ENCODE data around the gene BACH2.

The BACH2 gene

DNA sequence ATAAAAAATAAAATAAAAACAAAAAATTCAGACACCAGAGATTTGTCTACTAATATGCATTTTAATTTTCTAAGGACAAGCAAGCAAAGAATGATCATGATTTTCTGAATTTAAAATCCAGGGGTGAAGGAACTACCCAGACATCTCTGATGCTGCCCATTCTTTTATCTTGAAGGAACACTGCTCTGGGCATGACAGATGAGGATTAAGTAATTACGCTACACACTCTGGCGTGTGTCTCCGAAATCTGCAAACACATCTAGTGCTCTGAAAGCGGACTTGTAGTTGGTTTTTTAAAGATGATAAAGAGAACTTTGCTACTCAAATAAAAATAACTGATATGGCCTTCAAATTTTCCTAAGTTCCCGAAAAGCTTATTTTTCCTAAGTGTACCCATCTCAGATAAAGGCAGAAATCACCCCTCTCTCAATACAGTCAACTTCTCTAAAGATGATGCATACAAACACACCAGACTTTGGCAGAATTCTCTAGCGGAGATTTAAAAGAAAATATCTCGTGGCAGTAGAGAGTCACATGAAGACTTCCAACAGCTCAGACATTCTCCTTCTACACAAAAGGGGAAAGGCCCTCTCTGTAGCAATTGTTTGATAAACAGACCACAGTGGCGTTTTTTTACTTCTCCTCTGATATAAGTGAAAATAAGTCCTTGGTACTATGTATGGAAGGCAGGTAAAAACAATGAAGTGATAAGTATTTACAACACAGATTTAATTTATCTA lies 133.8 kb downstream of the BACH2 start:
- Histone ChIP-seq H2AFZ (ENCODE audit: low read depth) (no peak overlapping the region), H3K4me2 (no peak overlapping the region), H3K4me3 (IDR thresholded peaks at IDR 0.05; ENCODE audit: insufficient read depth, low read depth, low read length) (no peak overlapping the region), H3K9ac (no peak overlapping the region), H3K79me2 (ENCODE audit: insufficient read depth, low read depth) (no peaks in the 10 kb centered on the region), H3K27ac (no peak overlapping the region), H3K36me3 (ENCODE audit: insufficient read depth) (no peaks in the 10 kb centered on the region), H4K20me1 (ENCODE audit: insufficient read depth) (no peaks in the 10 kb centered on the region), H3K27me3 (ENCODE audit: insufficient read depth, low read depth) (no peaks in the 10 kb centered on the region), H3K4me1 (ENCODE audit: low read depth, poor library complexity, severe bottlenecking) (no peaks in the 10 kb centered on the region)
- no peak for TF ChIP-seq CTCF (conservative IDR thresholded peaks at IDR 0.05; ENCODE audit: low read depth, low read length)

DNA sequence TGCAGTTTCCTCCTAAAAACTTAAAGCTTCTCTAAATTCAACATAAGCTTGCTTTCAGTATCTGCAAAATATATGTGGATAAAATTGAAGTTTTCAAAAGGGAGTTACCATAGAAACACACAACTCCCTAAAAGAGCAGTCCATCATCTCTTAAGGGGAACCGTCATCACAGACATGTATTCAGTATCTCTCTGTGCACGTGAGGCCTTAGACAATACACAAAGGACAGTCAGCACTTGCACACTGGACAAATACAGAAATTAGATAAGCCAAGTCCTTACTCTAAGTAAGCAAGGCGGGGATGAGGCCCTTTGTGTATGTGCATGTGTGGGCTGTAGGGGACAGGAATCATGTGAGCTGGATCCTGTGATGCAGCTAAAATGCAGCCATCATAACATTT lies 136.6 kb downstream of the BACH2 start:
- Histone ChIP-seq H3K4me3 (IDR thresholded peaks at IDR 0.05; ENCODE audit: insufficient read depth, low read depth, low read length) (no peak overlapping the region), H3K9ac (no peak overlapping the region), H4K20me1 (ENCODE audit: insufficient read depth) (no peaks in the 10 kb centered on the region), H3K27ac (no peak overlapping the region), H3K4me2 (no peak overlapping the region), H2AFZ (ENCODE audit: low read depth) (no peak overlapping the region), H3K27me3 (ENCODE audit: insufficient read depth, low read depth) (no peaks in the 10 kb centered on the region), H3K79me2 (ENCODE audit: insufficient read depth, low read depth) (no peaks in the 10 kb centered on the region), H3K4me1 (ENCODE audit: low read depth, poor library complexity, severe bottlenecking) (no peaks in the 10 kb centered on the region), H3K36me3 (ENCODE audit: insufficient read depth) (no peaks in the 10 kb centered on the region)
- TF ChIP-seq CTCF (conservative IDR thresholded peaks at IDR 0.05; ENCODE audit: low read depth, low read length): no peak

DNA sequence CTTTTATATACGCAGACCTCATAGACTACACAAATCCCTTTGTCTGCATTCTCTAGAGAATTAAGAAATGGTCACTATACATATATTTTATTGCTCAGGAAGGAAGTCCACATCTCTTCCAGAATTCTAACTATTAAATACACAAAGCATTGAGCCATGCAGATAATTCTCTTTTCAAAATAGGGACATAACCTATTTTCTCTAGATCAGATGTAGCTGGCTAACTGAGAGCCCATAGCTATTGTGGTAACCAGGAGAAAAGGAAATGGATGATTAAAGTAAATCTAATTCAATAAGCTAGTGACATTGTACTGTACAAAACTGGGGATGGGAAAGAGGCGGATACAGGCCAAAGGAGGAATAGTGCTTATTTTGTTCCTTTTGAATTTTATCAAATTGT lies 137.2 kb downstream of the BACH2 start:
- Histone ChIP-seq H3K27ac (no peak overlapping the region), H3K4me3 (IDR thresholded peaks at IDR 0.05; ENCODE audit: insufficient read depth, low read depth, low read length) (no peak overlapping the region), H4K20me1 (ENCODE audit: insufficient read depth) (no peaks in the 10 kb centered on the region), H3K4me1 (ENCODE audit: low read depth, poor library complexity, severe bottlenecking) (no peaks in the 10 kb centered on the region), H3K79me2 (ENCODE audit: insufficient read depth, low read depth) (no peaks in the 10 kb centered on the region), H3K9ac (no peak overlapping the region), H3K4me2 (no peak overlapping the region), H2AFZ (ENCODE audit: low read depth) (no peak overlapping the region), H3K27me3 (ENCODE audit: insufficient read depth, low read depth) (no peaks in the 10 kb centered on the region), H3K36me3 (ENCODE audit: insufficient read depth) (no peaks in the 10 kb centered on the region)
- TF ChIP-seq CTCF (conservative IDR thresholded peaks at IDR 0.05; ENCODE audit: low read depth, low read length): no peak

- Histone ChIP-seq H4K20me1 (ENCODE audit: insufficient read depth) (no peaks in the 10 kb centered on the region), H3K27ac (no peak overlapping the region), H3K4me1 (ENCODE audit: low read depth, poor library complexity, severe bottlenecking) (no peaks in the 10 kb centered on the region), H2AFZ (ENCODE audit: low read depth) (no peak overlapping the region), H3K36me3 (ENCODE audit: insufficient read depth) (no peaks in the 10 kb centered on the region), H3K4me2 (no peak overlapping the region), H3K27me3 (ENCODE audit: insufficient read depth, low read depth) (no peaks in the 10 kb centered on the region), H3K79me2 (ENCODE audit: insufficient read depth, low read depth) (no peaks in the 10 kb centered on the region), H3K9ac (no peak overlapping the region), H3K4me3 (IDR thresholded peaks at IDR 0.05; ENCODE audit: insufficient read depth, low read depth, low read length) (no peak overlapping the region)
- TF ChIP-seq CTCF (conservative IDR thresholded peaks at IDR 0.05; ENCODE audit: low read depth, low read length): no peak
These were observed 137.7 kb downstream of the BACH2 start for GRCh38 chr6:90158936-90159335.
